NCI-H187 (cell line): ENCODE results near the gene RPUSD3.
A peak's percentile ranks its signal among the peaks of the same experiment; 100 is the strongest.
"Not testable (repeated sequence)": the region's sequence is repeated elsewhere in the genome, so short reads cannot be mapped to it uniquely, and the experiment has no call there.

Experiments used
- DNase-seq, 2 experiments: peaks; one replicate each; lab custom pipeline; 2025; lab: John Stamatoyannopoulos, UW

Gene RPUSD3

GRCh38 chr3:9865125-9865637, 21.4 kb upstream of the RPUSD3 start:
- not testable (repeated sequence) for DNase-seq

DNA sequence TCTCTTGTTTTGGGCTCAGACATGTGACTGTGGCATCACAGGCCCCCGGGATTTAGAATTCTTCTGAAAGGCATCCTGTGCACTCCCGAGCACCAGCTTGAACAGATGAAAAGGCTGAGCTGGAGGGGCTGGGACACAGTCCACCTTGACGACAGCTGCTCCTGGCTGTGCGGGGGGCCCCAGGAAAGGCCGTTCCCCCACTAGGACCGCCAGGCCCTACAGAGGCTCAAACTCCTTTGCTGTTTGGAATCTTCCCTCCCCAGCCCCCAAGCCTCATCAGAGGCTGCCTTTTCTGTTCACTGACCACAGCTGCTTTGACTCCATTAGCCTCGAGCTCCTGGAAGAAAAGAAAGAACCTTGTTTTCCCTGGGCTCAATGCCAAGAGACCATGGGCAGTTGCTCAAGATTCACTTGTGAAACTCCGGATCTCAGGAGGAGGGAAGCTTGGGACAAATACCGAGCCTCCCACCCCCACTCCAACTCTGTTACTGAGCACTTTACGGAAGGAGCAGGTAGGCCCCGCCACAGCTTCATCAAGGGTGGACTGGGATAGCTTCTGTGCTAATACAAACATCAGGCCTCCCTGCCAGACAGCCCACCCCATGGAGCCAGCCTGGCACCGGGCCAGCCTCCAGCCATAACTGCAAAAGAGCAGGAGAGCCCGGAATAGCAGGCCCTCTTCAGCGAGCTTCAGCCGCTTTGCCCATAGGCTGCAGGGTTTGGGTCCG, 20.6 kb upstream of the RPUSD3 start:
- no peak for DNase-seq

- no peak for DNase-seq
Observed at GRCh38 chr3:9863058-9863772, 19.4 kb upstream of the RPUSD3 start.

DNA sequence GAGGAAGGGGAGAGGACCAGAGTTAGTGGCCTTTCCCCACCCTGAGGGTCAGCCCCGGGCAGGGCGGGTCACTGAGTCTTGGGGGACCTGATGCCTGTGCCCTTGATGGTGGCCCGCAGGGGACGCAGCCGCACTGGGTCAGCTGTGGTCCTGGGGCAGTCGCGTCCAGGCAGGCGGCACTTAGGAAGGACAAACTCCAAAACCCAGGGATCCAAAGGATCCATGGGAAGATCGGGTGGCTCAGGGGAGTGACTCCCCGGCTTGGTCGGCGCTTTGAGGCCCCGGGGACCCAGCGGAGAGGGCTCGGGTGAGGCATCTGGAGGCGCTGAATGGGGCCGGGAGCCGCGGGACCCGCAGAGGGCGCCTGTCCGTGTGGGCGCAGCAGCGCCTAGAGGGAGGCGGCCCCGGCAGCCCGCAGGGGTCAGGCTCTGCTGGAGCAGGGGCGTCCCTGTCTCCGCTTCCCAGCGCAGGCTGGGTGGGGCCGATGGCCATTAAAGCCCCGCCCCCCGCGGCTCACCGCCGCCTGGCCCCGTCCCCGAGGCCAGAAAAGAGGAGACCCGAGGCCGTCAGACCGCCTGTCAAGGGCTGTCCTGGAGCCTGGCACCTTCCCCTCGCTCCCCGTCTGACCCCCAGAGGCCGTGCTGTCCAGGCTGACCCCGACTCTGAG, 18.7 kb upstream of the RPUSD3 start:
- DNase-seq, result no peak

GRCh38 chr3:9861626-9862130, 17.9 kb upstream of the RPUSD3 start:
- no peak for DNase-seq

DNA sequence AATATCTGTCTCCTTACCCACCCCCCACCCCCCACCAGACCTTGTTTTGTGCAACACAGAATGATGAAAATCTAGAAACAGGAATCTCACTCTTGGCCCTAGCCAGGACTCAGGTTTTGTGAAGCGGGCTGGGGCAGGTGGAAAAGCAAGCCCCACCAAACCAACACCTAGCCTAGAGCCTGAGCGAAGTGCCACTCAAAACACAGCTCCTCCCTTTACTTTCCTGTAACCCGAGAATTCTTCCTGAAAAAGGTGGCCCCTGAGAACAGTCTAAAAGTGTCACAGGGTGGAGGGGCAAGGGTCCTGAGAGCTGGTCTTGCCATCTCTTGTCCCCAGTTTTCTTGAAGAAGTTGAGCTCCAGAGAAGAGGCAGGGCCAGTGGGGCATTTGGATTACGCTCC, 17.4 kb upstream of the RPUSD3 start:
- no peak for DNase-seq

- no peak for DNase-seq
Observed at GRCh38 chr3:9859530-9860025, 15.8 kb upstream of the RPUSD3 start.

- no peak for DNase-seq
Observed at GRCh38 chr3:9855594-9855993, 11.8 kb upstream of the RPUSD3 start.

GRCh38 chr3:9854291-9854940, 10.6 kb upstream of the RPUSD3 start:
- DNase-seq, result peak in 1 of 2 experiments; percentile 14

- no peak for DNase-seq
Observed at GRCh38 chr3:9852528-9852927, 8.7 kb upstream of the RPUSD3 start.

DNA sequence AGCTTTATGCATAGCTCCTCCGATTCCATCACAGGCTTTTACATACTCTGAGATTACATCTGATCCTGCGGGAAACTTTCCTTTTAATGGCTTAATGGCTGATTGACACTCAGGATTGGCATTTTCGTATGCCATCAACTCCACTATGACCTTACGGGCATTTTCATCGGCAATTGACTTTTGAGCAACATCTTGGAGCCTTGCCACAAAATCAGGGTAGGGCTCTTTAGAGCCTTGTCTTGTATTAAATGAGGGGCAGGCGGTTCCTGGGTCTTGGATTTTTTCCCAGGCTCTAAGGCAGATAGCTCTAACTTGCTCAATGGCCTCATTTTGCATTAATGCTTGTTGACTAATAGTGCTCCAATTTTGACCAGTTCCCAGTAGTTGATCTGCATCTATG, 8.1 kb upstream of the RPUSD3 start:
- DNase-seq, result not testable (repeated sequence)

GRCh38 chr3:9851383-9851782, 7.6 kb upstream of the RPUSD3 start:
- not testable (repeated sequence) for DNase-seq

- not testable (repeated sequence) for DNase-seq
Observed at GRCh38 chr3:9848860-9849259, 5.1 kb upstream of the RPUSD3 start.

DNA sequence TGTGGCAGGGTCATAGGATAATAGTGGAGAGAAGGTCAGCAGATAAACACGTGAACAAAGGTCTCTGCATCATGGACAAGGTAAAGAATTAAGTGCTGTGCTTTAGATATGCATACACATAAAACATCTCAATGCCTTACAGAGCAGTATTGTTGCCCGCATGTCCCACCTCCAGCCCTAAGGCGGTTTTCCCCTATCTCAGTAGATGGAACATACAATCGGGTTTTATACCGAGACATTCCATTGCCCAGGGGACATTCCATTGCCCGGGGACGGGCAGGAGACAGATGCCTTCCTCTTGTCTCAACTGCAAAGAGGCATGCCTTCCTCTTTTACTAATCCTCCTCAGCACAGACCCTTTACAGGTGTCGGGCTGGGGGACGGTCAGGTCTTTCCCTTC, 4.1 kb upstream of the RPUSD3 start:
- not testable (repeated sequence) for DNase-seq

GRCh38 chr3:9846931-9847488, 3.2 kb upstream of the RPUSD3 start:
- DNase-seq, result no peak

DNA sequence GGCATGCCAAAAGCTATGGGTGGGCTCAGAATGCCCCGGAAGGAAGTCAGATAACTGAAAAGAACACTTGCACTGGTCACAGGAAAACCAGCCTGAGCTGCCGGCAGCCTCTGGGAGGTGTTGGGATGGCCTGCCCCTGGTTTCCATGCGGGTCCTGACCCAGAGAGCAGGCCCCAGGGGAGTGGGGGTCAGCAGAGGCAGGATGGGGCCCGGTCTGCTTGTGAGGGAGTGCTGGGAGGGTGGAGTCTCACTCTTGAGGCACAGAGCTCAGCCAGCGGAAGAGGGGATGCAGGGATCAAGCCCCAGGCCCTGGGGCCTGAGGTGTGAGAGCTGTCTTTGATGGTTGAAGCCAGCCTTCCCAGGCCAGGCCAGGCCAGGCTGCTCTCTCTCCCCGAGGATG, 2.4 kb upstream of the RPUSD3 start:
- DNase-seq, result no peak

GRCh38 chr3:9841015-9841414, 2.8 kb downstream of the RPUSD3 start:
- no peak for DNase-seq

- DNase-seq, result no peak
Observed at GRCh38 chr3:9838856-9839255, 5.0 kb downstream of the RPUSD3 start.

DNA sequence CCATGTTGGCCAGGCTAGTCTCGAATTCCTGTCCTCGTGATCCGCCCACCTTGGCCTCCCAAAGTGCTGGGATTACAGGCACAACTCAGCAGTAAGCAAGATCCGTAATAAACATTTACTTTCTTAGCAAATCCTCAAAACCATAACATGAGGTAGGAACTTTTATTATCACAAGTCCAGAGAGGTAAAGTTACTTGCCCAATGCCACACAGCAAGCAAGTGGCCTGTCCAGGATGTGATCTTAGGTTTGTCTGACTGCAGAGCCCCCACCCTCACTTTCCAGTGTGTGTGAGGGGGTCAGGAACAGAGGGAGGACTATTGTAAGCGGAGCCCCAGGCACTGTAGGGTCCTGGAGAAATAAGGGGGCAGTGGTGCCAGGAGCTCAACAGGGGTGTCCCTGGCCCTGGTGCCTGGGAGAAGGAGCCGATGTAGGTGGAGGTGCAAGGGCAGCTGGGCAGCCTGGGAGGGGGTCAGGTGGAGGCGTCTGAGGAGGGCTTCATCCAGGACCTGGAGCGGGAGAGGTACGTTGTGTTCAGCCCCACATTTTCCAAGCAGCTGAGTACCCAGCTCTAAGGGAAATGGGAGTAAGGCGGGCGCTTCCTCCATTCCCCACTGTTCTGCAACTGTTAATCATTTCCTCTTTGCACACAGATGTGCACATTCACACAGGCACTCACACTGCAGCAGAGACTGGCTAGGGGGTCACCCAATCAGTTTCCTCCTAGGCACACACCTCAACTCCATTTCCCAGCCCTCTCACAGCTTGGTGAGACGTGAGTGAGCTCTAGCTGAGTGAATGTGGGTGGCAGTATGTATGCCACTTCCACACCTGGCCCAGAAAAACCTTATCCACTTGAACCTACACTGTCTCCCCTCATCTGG, 5.9 kb downstream of the RPUSD3 start:
- DNase-seq, result no peak

DNA sequence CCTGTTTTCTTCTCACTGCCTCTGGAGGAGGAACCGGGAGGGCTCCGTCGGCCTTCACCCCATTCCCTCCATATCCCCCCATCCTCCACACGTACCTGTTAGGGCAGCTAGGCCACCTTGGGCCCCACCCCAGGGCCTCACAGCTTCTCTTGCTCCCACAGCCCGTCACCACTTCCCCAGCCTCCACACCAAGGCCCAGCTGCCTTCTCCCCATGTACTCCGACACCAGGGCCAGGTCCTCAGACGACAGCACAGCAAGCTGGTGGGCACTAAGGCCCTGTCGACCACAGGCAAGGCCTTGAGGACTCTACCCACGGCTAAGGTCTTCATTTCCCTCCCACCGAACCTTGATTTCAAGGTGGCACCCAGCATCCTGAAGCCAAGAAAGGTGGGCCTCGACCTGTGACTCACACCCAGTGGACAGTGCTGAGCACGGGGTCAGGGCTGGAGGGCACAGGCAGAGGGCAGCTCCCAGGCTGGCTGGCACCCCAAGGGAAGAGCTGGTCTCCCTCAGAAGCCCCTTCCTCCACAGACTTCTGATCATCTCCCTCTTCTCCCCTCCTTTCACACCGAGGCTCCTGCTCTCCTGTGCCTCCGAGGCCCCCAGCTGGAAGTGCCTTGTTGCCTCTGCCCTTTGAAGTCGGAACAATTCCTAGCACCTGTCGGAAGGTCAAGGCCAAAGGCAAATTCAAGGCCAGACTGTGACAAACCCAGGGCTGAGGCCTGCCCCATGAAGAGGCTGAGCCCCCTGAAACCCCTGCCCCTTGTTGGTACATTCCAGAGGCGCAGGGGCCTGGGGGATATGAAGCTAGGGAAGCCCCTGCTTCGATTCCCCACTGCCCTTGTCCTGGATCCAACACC, 9.1 kb downstream of the RPUSD3 start:
- no peak for DNase-seq
